GM21723 (cell line): ENCODE measurements around the gene TRPM7.
A peak's percentile ranks its signal among the peaks of the same experiment; 100 is the strongest.
"Not testable (repeated sequence)": the region's sequence is repeated elsewhere in the genome, so short reads cannot be mapped to it uniquely, and the experiment has no call there.

Experiments
- ATAC-seq: cut with Tn5 transposase; IDR thresholded peaks from one replicate; pipeline ENCODE4 v1.9.1; 2021; ENCODE audit warnings: mild to moderate bottlenecking, moderate library complexity; ENCODE audit not compliant: unreplicated experiment

Gene TRPM7

GRCh38 chr15:50573842-50574241 lies 112.8 kb downstream of the TRPM7 start:
- ATAC-seq, result not testable (repeated sequence)

- no peak for ATAC-seq
These were observed 122.8 kb downstream of the TRPM7 start for GRCh38 chr15:50563756-50564155.

- ATAC-seq, result no peak
These were observed 123.6 kb downstream of the TRPM7 start for GRCh38 chr15:50562735-50563640.

- ATAC-seq, result no peak
These were observed 128.6 kb downstream of the TRPM7 start for GRCh38 chr15:50558012-50558411.

- ATAC-seq, result no peak
These were observed 129.8 kb downstream of the TRPM7 start for GRCh38 chr15:50556642-50557371.

GRCh38 chr15:50552238-50552637 lies 134.4 kb downstream of the TRPM7 start:
- ATAC-seq, result peak; percentile 71

GRCh38 chr15:50549326-50549725 lies 137.3 kb downstream of the TRPM7 start:
- no peak for ATAC-seq

GRCh38 chr15:50546566-50546965 lies 140.0 kb downstream of the TRPM7 start, which contains the start of gene USP50:
USP50 (minus strand) TSS chr15:50546666; CDS start chr15:50546525, 141 bp downstream.
- no peak for ATAC-seq

GRCh38 chr15:50544368-50544767 lies 142.2 kb downstream of the TRPM7 start:
- no peak for ATAC-seq

GRCh38 chr15:50543556-50543955 lies 143.0 kb downstream of the TRPM7 start:
- no peak for ATAC-seq

GRCh38 chr15:50542887-50543210 lies 143.7 kb downstream of the TRPM7 start:
- ATAC-seq, result no peak

- ATAC-seq, result no peak
These were observed 154.8 kb downstream of the TRPM7 start for GRCh38 chr15:50531766-50532165.

GRCh38 chr15:50531163-50531562 lies 155.4 kb downstream of the TRPM7 start:
- ATAC-seq, result no peak

- no peak for ATAC-seq
These were observed 162.7 kb downstream of the TRPM7 start for GRCh38 chr15:50523851-50524251.

GRCh38 chr15:50519740-50520425 lies 166.7 kb downstream of the TRPM7 start:
- no peak for ATAC-seq

- no peak for ATAC-seq
These were observed 173.6 kb downstream of the TRPM7 start for GRCh38 chr15:50513001-50513400.
